Measurements from ENCODE around the gene PPP1R12C.

The PPP1R12C gene

DNA sequence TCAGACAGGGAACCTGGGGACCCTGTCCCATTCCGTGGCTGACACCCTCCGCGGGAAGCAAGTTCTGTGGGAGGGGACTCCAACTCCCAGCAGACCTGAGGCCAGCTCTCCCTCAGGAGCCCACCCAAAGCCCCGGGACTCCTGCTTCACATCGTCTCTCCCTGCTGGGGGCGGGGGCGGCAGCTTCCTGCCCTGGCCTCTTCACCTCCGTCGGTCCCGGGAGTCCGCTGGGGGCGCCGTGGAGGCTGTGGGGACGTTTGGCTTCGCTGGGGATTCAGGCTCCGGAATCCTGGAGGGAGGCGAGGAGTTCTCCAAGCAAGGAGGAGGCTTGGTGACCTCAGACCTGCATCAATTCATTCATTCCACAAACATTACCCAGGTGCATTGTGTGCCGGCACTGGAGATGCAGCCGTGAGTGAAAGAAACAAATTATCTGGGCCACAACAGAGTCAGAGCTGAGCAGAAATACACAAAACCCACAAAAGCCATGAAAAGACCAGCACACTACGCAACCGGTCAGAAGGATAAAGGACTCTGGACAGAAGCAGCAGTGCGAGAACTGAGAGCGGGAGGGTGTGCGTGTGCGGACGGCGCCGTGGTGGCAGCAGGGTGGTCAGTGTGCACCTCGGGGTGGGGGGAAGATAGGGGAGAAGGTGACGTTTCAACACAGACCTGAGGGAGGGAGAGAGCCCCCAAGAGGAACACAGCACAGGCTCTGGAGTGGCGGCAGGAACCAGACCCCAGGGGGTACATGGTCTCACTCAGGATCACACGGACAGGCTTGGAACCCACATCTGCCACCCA, 22.8 kb downstream of the PPP1R12C start:
- DNase-seq (ENCODE audit: insufficient read length, low spot score) (no peak), FAIRE-seq (no peak)
- no peak for TF ChIP-seq POLR2A (IDR thresholded peaks at IDR 0.05; ENCODE audit: low read depth, low read length)

DNA sequence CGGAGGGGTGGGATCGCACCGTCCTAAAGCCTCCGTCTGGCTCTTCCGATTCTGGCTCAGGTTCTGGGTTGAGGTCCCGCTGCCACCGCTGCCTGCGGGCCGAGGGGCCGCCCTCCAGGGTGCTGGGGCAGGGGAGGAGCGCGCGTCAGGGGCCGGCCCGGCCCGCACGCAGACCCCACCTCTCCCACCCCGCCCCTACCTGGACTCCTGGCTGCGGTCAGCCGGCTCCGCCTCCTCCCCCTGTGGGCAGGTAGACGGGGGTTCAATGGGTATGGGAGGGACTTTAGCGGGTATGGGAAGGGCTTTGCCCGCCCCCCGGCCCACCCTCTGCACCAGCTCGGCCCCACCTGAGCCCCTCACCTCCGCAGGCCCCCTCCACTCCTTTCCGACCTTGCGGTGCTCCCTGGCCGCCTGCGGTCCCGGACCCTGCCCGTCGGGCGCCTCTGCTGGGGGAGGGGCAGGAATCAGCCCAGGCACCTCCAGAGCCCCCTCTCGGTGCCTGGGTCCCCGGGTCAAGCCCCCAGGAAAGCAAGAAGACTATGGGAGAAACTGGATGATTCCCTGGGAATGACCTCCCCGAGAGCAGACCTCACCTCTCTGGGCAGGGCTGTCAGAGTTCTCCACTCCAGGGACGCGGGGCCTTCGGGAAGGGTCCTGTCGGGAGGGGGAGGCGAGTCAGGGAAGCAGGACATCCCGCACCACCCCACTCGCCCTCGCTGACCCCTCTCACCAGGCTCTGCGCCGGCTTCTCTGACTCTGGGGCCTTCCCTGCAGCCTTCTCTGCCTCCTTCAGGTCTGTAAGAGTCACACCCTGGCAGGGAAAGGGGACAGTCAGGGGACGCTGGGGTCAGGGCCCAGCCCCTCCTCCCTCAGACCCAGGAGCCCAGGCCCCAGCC, 24.8 kb downstream of the PPP1R12C start:
- DNase-seq (ENCODE audit: insufficient read length, low spot score) (no peak), FAIRE-seq (no peak)
- TF ChIP-seq POLR2A (IDR thresholded peaks at IDR 0.05; ENCODE audit: low read depth, low read length): no peak

DNA sequence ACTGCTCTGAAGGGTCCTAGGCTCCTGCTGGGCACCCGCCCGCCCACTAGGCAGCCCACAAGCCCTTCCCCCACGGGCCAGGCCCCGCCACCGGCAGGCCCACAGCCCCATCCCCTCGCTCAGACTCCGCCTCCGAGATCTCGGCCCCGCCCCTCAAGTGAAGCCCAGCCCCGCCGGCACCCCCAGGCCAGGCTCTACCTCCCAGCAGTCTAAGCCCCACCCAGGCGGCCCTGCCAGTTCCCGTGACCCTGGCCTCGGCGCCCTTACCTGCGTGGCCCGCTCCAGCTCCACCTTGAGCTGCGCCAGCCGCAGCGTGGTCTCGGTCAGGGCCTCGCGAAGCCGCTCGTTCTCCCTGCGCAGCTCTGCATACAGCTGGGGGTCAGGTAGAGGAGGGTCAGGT, 25.5 kb downstream of the PPP1R12C start:
- DNase-seq (ENCODE audit: insufficient read length, low spot score) (no peak), FAIRE-seq (no peak)
- TF ChIP-seq POLR2A (IDR thresholded peaks at IDR 0.05; ENCODE audit: low read depth, low read length): no peak

DNA sequence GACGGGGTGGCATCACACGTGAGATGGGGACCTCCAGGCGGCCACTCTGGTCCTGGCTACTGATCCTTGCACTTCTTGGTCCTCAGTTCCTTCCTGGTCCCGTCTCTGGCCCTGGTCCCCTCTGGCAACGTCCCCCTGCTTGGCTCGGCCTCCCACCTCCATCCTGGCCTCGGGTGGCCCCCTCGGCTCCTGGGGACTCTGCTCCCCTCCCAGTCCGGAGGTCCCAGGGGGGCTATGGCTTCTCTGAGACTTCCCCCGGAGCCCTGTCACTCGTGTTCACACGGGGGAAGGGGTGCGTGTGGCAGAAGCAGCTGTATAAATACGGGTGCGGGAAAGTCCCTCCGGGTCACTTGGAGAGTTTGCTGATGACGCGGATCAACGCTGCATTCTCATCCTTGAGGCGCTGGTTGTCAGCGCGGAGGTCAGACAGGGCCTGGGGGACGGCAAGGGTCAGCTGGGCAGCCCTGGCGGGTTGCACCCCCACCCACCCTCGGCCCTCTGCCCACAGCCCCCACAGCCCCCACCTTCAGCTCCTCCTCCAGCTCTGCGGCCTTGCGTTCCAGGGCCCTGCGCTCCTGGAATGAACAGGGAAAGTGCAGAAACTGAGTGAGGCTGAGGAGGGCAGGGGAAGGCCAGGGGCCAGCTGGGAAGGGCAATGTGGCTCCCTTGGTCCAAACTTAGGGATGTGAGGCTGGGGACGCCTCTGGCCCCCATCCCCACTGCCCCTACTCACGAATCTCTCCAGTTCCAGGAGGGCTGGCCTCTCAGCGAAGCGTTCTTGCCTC, 26.1 kb downstream of the PPP1R12C start:
- no peak for FAIRE-seq
- 0 out of 2 replicates have a peak, but pooled peaks have one; percentile 19 for TF ChIP-seq POLR2A (IDR thresholded peaks at IDR 0.05; ENCODE audit: low read depth, low read length)

DNA sequence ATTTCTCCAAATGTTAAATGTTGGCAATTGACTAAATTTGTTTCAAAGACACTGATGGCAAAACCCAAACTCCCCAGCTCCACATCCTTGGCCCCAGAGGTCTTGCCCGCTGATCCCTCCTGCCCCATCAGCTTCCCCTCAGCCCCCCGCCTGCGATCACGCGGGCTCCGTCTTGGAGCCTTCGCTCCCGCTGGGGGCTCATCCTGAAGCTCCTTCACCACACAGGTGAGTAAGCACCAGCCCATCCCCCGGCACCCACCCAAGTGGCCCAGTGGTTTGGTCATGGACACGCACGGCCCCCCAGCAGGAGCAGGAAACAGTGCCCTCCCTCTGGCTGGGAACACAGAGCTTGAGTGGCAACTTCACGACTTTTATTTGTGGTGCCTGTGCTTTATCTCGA, 26.9 kb downstream of the PPP1R12C start:
- no peak for DNase-seq (ENCODE audit: insufficient read length, low spot score)
- no peak for FAIRE-seq
- no peak for TF ChIP-seq POLR2A (IDR thresholded peaks at IDR 0.05; ENCODE audit: low read depth, low read length)

More for the DNA sequence above, 26.1 kb downstream of the PPP1R12C start:
- no peak for DNase-seq (ENCODE audit: insufficient read length, low spot score)

DNA sequence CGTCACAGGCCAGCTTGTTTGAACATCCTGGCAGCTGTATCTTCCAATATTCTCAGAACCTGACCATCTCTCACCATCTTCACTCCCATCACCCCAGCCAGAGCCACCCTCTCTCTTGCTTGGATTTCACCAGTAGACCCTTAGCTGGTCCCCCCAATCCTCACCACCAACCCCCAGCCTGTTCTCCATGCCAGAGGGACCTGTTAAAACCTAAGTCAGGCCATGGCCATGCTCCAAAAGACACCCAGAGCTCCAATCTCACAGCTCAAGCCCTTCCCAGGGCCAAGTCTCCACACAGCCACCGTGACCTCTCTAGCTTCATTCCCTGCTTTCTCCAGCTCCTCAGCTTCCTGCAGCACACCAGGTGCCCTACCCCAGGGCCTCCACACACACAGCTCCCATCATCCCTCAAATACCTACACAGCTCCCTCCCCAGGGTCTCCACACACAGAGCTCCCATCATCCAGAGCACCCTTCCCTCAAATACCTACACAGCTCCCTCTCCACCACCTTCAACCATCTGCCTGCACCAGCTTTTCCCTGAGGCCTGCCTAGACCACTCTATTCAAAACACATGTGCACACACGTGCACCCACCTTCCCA, 28.0 kb downstream of the PPP1R12C start:
- DNase-seq (ENCODE audit: insufficient read length, low spot score): no peak
- no peak for TF ChIP-seq POLR2A (IDR thresholded peaks at IDR 0.05; ENCODE audit: low read depth, low read length)
- FAIRE-seq: no peak

DNA sequence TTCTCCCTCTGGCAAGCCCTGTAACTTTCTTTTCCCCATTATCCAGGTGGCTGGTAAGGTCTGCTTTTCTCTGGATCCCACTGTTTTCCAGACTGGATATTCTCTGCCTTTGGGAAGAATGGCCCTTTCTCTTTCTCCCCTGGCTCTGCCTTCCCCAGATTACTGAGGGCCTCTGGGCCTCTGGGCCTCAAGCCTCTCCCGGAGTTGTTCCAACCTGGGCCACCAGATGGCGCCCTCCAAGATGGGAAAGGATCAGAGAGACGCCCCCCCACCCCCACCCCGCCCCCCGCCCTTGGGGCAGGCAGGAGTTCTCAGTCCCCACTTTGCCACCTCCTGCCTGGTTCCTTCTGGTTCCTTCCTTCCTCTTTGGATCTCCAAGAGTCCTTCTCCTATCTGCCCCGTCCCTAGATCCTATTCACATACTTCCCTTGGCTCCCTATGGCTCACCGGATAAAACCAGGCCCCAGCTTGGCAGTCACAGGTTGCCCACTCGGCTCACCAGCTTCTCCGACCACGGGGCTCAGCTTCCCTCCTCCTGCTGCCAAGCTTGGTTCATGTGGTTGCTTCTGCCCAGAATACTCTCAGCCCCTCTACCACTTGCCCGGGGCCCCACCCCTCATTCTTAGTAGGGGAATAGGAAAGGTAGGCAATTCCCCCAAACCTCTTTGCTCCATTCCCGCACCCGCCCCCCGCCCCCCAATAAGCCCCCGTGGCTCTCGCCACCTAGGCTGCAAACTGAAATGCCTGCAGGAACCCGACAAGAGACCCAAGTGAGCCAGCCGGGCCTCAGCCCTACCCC, 28.7 kb downstream of the PPP1R12C start:
- TF ChIP-seq POLR2A (IDR thresholded peaks at IDR 0.05; ENCODE audit: low read depth, low read length): no peak
- FAIRE-seq (no peak), DNase-seq (ENCODE audit: insufficient read length, low spot score) (peak; percentile 99)

DNA sequence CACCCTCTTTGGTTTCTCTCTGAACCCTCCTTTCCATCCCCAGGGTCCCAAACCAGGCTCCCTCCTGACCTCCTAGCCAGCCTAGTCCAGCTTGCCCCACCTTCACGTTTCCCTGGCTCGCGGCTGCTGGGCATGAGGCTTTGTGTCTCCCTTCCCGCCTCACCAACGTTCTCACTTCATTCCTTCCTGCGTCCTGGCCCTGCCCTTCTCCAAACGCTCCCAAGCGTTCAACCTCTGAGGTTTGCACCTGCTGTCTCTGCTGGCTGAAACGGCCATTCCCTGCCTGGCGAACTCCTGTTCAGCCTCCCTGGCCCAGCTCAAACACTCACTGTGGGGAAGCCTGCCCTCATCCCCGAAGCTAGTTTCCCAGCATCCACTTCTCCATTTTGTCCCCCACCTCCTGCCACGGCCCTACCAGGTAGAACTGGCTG, 29.4 kb downstream of the PPP1R12C start:
- DNase-seq (ENCODE audit: insufficient read length, low spot score): no peak

DNA sequence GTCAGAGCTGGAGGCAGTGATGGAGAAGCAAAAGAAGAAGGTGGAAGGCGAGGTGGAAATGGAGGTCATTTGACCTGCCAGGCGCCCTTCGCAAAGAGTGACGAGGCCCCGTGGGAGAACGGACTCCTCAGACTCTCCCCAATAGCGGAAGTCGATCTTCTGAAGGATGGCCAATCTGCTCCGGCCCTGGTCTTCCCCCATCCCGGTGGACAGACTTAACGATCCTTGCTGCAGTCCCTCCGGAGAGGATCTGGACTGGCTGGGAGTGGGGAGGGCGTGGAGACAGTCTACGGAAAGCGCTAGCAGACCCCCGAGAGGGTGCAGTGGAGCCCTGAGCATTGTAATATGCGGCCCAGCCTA, 29.9 kb downstream of the PPP1R12C start:
- TF ChIP-seq POLR2A (IDR thresholded peaks at IDR 0.05; ENCODE audit: low read depth, low read length): no peak
- FAIRE-seq: no peak
- no peak for DNase-seq (ENCODE audit: insufficient read length, low spot score)

More for the DNA sequence above, 29.4 kb downstream of the PPP1R12C start:
- no peak for TF ChIP-seq POLR2A (IDR thresholded peaks at IDR 0.05; ENCODE audit: low read depth, low read length)
- no peak for FAIRE-seq

DNA sequence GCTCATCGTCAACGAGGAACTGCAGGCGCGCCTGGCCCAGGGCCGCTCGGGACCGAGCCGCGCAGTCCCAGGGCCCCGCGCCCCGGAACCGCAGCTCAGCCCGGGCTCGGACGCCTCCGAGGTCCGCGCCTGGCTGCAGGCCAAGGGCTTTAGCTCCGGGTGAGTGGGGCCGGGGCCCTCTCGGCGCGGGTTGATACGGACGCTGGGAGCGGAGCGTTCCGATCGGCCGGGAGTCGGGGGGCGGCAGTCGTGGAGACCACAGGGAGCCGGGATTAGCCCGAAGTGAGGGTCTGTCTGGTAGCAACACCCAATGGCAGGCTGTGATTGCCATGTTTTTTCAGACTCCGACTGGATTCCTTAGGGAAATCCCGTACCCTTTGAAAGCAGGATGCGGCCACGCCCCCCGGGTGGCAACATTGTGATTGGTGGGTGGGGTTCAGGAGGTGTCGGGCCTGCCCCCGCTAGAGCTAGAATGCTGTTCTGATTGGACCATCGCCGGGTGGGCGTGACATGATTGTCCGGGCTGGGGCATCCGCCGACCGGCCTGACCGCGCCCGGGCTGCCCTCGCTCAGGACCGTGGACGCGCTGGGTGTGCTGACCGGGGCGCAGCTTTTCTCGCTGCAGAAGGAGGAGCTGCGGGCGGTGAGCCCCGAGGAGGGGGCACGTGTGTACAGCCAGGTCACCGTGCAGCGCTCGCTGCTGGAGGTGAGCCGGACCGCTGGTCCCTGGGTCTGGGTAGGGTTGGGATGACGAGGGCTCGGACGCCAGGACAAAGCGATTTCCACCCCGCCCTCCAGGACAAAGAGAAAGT, 30.5 kb downstream of the PPP1R12C start:
- FAIRE-seq (no peak), DNase-seq (ENCODE audit: insufficient read length, low spot score) (peak; percentile 99)
- peak; percentile 57 for TF ChIP-seq POLR2A (IDR thresholded peaks at IDR 0.05; ENCODE audit: low read depth, low read length)

DNA sequence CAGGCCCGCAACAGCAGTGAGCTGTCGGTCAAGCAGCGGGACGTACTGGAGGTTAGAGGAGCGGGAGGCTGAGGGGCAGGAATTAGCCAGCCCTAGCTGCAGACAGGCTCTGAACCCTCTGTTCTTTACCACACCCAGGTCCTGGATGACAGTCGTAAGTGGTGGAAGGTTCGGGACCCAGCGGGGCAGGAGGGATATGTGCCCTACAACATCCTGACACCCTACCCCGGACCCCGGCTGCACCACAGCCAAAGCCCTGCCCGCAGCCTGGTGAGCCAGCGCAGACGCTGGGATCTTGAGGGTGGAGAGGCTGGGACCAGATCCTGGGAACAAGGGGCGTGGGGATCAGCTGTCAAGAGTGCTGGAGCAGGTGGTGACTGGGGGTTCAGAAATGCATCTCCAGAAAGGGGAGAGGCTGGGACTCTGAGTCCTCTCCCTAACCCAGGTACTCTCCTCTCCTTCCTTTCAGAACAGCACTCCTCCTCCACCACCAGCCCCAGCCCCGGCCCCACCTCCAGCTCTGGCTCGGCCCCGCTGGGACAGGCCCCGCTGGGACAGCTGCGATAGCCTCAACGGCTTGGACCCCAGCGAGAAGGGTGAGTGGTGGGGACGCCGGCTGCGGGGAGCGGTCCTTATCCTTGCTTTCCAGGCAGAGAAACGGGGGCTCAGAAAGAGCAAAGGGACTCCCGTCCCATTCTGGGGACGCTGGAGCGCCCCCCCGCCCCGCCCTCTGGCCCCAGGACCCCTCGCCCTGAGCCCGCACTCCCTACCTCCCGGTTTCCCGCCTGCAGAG, 31.3 kb downstream of the PPP1R12C start:
- TF ChIP-seq POLR2A (IDR thresholded peaks at IDR 0.05; ENCODE audit: low read depth, low read length): no peak
- no peak for DNase-seq (ENCODE audit: insufficient read length, low spot score)
- FAIRE-seq: no peak

Data from H54 (cell line).